B cell (primary cell): ENCODE measurements around the gene DKKL1. TPM values are rescaled to one million over a fixed set of nuclear protein-coding genes. Genes with fewer than 3 reads are reported as not detected.

Experiments
- ATAC-seq: fragments of 200-7000 bp; cut with Tn5 transposase; one replicate; pipeline ENCODE4 v1.10.0; 2021; ENCODE audit warnings: low read depth, mild to moderate bottlenecking, moderate number of reproducible peaks, moderate library complexity
- CTCF ChIA-PET: fragments of 350-600 bp; sonication (Branson Sonifier 250); formaldehyde crosslinking; loops from one replicate; lab custom pipeline; 2021; ENCODE audit warnings: antibody characterized with exemption, inconsistent platforms; lab: Charles Lee
- POLR2A ChIA-PET: fragments of 350-600 bp; sonication (Branson Sonifier 250); formaldehyde crosslinking; loops from one replicate; lab custom pipeline; 2021; ENCODE audit warnings: antibody characterized with exemption; lab: Charles Lee
- DNase-seq: peaks from one replicate; pipeline ENCODE4 v3.0.0; 2013
- H2AFZ ChIP-seq: 2 replicates; pipeline ENCODE4 v1.6.1; 2012; ENCODE audit warnings: mild to moderate bottlenecking, low read depth, low read length; ENCODE audit not compliant: insufficient read depth, poor library complexity, severe bottlenecking
- H3K27ac ChIP-seq, 2 donors: 1 replicate in 1 of 2; 2 replicates in 1 of 2; pipeline ENCODE4 v1.5.1; 2012 to 2013; ENCODE audit warnings: low read length in 2 of 2, mild to moderate bottlenecking in 2 of 2, moderate library complexity in 1 of 2
- H3K27me3 ChIP-seq, 4 experiments: fragments of 200-600 bp in 1 of 4; sonication (generic) in 1 of 4; replicated peaks in 1 of 4; 1 replicate in 2 of 4; 2 replicates in 2 of 4; pipeline versions ENCODE4 v1.6.1 to v1.7.0; 2013 to 2016; ENCODE audit warnings: low read length in 3 of 4, mild to moderate bottlenecking in 2 of 4, mixed read lengths in 1 of 4, moderate library complexity in 1 of 4; ENCODE audit not compliant: insufficient read depth in 4 of 4, control insufficient read depth in 3 of 4; ENCODE audit errors: control extremely low read depth in 1 of 4
- H3K36me3 ChIP-seq, 2 experiments: replicated peaks in 1 of 2; 1 replicate in 1 of 2; 2 replicates in 1 of 2; pipeline versions ENCODE4 v1.6.1 to v1.7.1; 2013; ENCODE audit warnings: low read length in 1 of 2; ENCODE audit not compliant: insufficient read depth in 2 of 2, control insufficient read depth in 1 of 2; ENCODE audit errors: control extremely low read depth in 1 of 2, extremely low read depth in 1 of 2
- H3K4me1 ChIP-seq, 2 donors: fragments of 200-600 bp in 1 of 2; sonication (generic) in 1 of 2; 1 replicate in 1 of 2; 2 replicates in 1 of 2; pipeline versions ENCODE4 v1.5.1 to v1.6.1; 2013 to 2017; ENCODE audit warnings: low read length in 2 of 2; ENCODE audit not compliant: control insufficient read depth in 2 of 2, insufficient read depth in 2 of 2
- H3K4me2 ChIP-seq: replicated peaks from 2 replicates; pipeline ENCODE3; 2012; ENCODE audit warnings: mild to moderate bottlenecking, low read depth, low read length; ENCODE audit not compliant: poor library complexity, severe bottlenecking
- H3K4me3 ChIP-seq, 5 experiments: fragments of 200-600 bp in 1 of 5; sonication (generic) in 1 of 5; 1 replicate in 3 of 5; 2 replicates in 2 of 5; pipeline versions ENCODE4 v1.5.1 to v1.7.0; 2011 to 2016; ENCODE audit warnings: low read length in 4 of 5, mild to moderate bottlenecking in 4 of 5, low read depth in 2 of 5, control low read depth in 1 of 5, moderate library complexity in 1 of 5; ENCODE audit not compliant: insufficient read depth in 1 of 5; ENCODE audit errors: control extremely low read depth in 1 of 5, extremely low read depth in 1 of 5
- H3K79me2 ChIP-seq: fragments of 200-600 bp; sonication (generic); one replicate; pipeline ENCODE4 v1.6.0; 2016; ENCODE audit warnings: low read length; ENCODE audit not compliant: control insufficient read depth, insufficient read depth
- H3K9ac ChIP-seq: fragments of 200-600 bp; sonication (generic); 2 replicates; pipeline ENCODE4 v1.6.1; 2017; ENCODE audit warnings: mild to moderate bottlenecking, low read length, moderate library complexity
- H3K9me3 ChIP-seq, 3 donors: one replicate each; pipeline versions ENCODE4 v1.6.1 to v1.7.1; 2013; ENCODE audit warnings: low read length in 2 of 3; ENCODE audit not compliant: control insufficient read depth in 2 of 3, insufficient read depth in 1 of 3; ENCODE audit errors: control extremely low read depth in 1 of 3
- H4K20me1 ChIP-seq: 2 replicates; pipeline ENCODE4 v1.6.0; 2012; ENCODE audit warnings: mild to moderate bottlenecking, low read length; ENCODE audit not compliant: insufficient read depth, control insufficient read depth, poor library complexity, severe bottlenecking
- H3K27ac Mint-ChIP-seq: one replicate; pipeline ENCODE4 v1.8.0; 2021; ENCODE audit warnings: mixed read lengths
- H3K27me3 Mint-ChIP-seq: one replicate; pipeline ENCODE4 v1.8.0; 2021; ENCODE audit warnings: mixed read lengths
- H3K4me1 Mint-ChIP-seq: one replicate; pipeline ENCODE4 v1.8.0; 2021; ENCODE audit warnings: mixed read lengths
- H3K4me3 Mint-ChIP-seq: one replicate; pipeline ENCODE4 v1.8.0; 2021; ENCODE audit warnings: mixed read lengths
- H3K9me3 Mint-ChIP-seq: one replicate; pipeline ENCODE4 v1.8.0; 2022; ENCODE audit warnings: mixed read lengths; ENCODE audit not compliant: insufficient read depth
- EZH2 ChIP-seq: IDR thresholded peaks from 2 replicates; pipeline ENCODE4 v1.6.1; 2012; ENCODE audit warnings: borderline replicate concordance, low read depth, mild to moderate bottlenecking, moderate library complexity, low read length; ENCODE audit not compliant: insufficient read depth, poor library complexity, severe bottlenecking
- WGBS: methylation state at CpG from one replicate; pipeline ENCODE4 v1.1.5; 2013; ENCODE audit warnings: missing lambda C conversion rate; ENCODE audit not compliant: insufficient coverage; 5-methylcytosine and 5-hydroxymethylcytosine counted together
- intact Hi-C: fragments of 100-400 bp; cut with micrococcal nuclease; formaldehyde crosslinking; loops from one replicate; pipeline ENCODE4 v1.10.0; 2022
- polyA plus RNA-seq: library from polyadenylated mRNA; depleted of rRNA; stranded (reverse); fragments of >200 nt; gene quantifications from 2 replicates; pipeline ENCODE4 v1.2.3, GENCODE V29; 2012
- total RNA-seq, 2 donors: library from RNA; stranded (reverse); fragments of 120-200 nt in 1 of 2; gene quantifications; 1 replicate in 1 of 2; 2 replicates in 1 of 2; pipeline versions ENCODE4 v1.2.3 to v1.2.4, GENCODE V29; 2013 to 2022
- TF ChIP-seq, protein P1 (sequence below): fragments of 200-600 bp; IDR thresholded peaks from one replicate; pipeline ENCODE4 v1.8.0; 2022; ENCODE audit warnings: antibody characterized with exemption, mild to moderate bottlenecking

DKKL1 gene
- total and polyA plus RNA-seq, 2 donors (not counting 1 experiment from before 2014, with no cell fraction given), result 1.2 to 1.6 TPM

DNA sequence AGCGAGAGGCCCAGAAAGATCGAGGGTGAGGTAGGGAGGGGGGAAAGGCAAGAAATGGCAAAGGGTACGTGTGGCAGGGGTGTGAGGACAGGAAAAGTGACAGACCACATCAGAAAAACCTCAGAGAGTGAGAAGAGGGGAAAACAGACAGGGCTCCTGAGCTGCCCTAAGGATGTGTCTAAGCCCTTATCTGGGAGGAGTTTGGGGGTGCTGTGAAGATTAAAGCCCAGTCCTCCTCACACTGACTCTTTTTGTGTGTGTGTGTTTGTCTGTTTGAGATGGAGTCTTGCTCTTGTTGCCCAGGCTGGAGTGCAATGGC lies 60.3 kb downstream of the DKKL1 start:
- H3K4me3 ChIP-seq, result no peak overlapping the region

More for the DNA sequence above, 60.3 kb downstream of the DKKL1 start:
- H3K4me3 Mint-ChIP-seq, result peak overlapping the region; percentile 36
- Histone ChIP-seq H2AFZ (no peak overlapping the region), H3K9me3 (peaks cover 0 to 50% (median 0%) of the 10 kb centered on the region in 3 donors), H3K27ac (no peak overlapping the region), H3K27me3 (peaks cover 0 to 98% (median 84%) of the 10 kb centered on the region in 4 experiments), H4K20me1 (no peaks in the 10 kb centered on the region), H3K79me2 (no peaks in the 10 kb centered on the region), H3K4me1 (peaks cover 67 to 70% of the 10 kb centered on the region in 2 donors), H3K36me3 (no peaks in the 10 kb centered on the region), H3K4me2 (no peak overlapping the region), H3K9ac (no peak overlapping the region)
- no peak for ATAC-seq
- peaks cover 68% of the 10 kb centered on the region for H3K4me1 Mint-ChIP-seq
- TF ChIP-seq, protein P1, sequence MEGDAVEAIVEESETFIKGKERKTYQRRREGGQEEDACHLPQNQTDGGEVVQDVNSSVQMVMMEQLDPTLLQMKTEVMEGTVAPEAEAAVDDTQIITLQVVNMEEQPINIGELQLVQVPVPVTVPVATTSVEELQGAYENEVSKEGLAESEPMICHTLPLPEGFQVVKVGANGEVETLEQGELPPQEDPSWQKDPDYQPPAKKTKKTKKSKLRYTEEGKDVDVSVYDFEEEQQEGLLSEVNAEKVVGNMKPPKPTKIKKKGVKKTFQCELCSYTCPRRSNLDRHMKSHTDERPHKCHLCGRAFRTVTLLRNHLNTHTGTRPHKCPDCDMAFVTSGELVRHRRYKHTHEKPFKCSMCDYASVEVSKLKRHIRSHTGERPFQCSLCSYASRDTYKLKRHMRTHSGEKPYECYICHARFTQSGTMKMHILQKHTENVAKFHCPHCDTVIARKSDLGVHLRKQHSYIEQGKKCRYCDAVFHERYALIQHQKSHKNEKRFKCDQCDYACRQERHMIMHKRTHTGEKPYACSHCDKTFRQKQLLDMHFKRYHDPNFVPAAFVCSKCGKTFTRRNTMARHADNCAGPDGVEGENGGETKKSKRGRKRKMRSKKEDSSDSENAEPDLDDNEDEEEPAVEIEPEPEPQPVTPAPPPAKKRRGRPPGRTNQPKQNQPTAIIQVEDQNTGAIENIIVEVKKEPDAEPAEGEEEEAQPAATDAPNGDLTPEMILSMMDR, result no peak
- no peak for TF ChIP-seq EZH2
- peaks cover 89% of the 10 kb centered on the region for H3K27me3 Mint-ChIP-seq
- DNase-seq, result no peak
- intact Hi-C loops, result loop anchor here (2.0 kb wide), 1 partner anchor 15 kb away; no protein-coding TSS in a partner anchor
- WGBS, result 17% methylated on average over 2 of the region's 3 CpGs
- no peaks in the 10 kb centered on the region for H3K9me3 Mint-ChIP-seq
- ChIA-PET CTCF (interaction anchor here (0.9 to 1.4 kb wide), 2 partner anchors 10 to 32 kb away, joined by 3 read pairs; no protein-coding TSS in a partner anchor), POLR2A (interaction anchor here (0.6 to 1.0 kb wide), 2 partner anchors 16 to 21 kb away, joined by 3 read pairs; no protein-coding TSS in a partner anchor)
- no peak overlapping the region for H3K27ac Mint-ChIP-seq

Other genes starting within 250 kb of the DKKL1 start
- 12.4 and 13.1 TPM in 2 replicates for gene LIN7B, start 249.5 kb upstream of the DKKL1 start, total RNA-seq
- 7.4 and 7.5 TPM in 2 replicates for gene LIN7B, start 249.5 kb upstream of the DKKL1 start, polyA plus RNA-seq
- gene C19orf73, start 244.7 kb upstream of the DKKL1 start, total RNA-seq, result 3.9 and 5.3 TPM in 2 replicates
- 8.2 and 9.8 TPM in 2 replicates for gene C19orf73, start 244.7 kb upstream of the DKKL1 start, polyA plus RNA-seq
- 0.80 and 3.4 TPM in 2 replicates for gene PPFIA3, start 244.3 kb upstream of the DKKL1 start, total RNA-seq
- 1.5 and 2.1 TPM in 2 replicates for gene PPFIA3, start 244.3 kb upstream of the DKKL1 start, polyA plus RNA-seq
- not detected in 2 replicates for gene HRC, start 208.5 kb upstream of the DKKL1 start, total RNA-seq
- not detected in 2 replicates for gene HRC, start 208.5 kb upstream of the DKKL1 start, polyA plus RNA-seq
- gene TRPM4, start 206.1 kb upstream of the DKKL1 start, total RNA-seq, result not detected in 2 replicates
- gene TRPM4, start 206.1 kb upstream of the DKKL1 start, polyA plus RNA-seq, result 0.24 TPM in 1 of 2 replicates, not detected in the other
- 68.4 and 68.5 TPM in 2 replicates for gene SLC6A16, start 38.7 kb upstream of the DKKL1 start, total RNA-seq
- 16.9 and 22.3 TPM in 2 replicates for gene SLC6A16, start 38.7 kb upstream of the DKKL1 start, polyA plus RNA-seq
- 1,880 and 1,998 TPM in 2 replicates for gene CD37, start 28.5 kb upstream of the DKKL1 start, total RNA-seq
- 1,422 and 2,188 TPM in 2 replicates for gene CD37, start 28.5 kb upstream of the DKKL1 start, polyA plus RNA-seq
- gene TEAD2, start 1.5 kb upstream of the DKKL1 start, total RNA-seq, result 12.0 and 13.4 TPM in 2 replicates
- gene TEAD2, start 1.5 kb upstream of the DKKL1 start, polyA plus RNA-seq, result 1.6 and 5.8 TPM in 2 replicates
- 0.74 and 1.4 TPM in 2 replicates for gene KASH5, start 24.4 kb downstream of the DKKL1 start, total RNA-seq
- 0.67 TPM in 1 of 2 replicates, not detected in the other for gene KASH5, start 24.4 kb downstream of the DKKL1 start, polyA plus RNA-seq
- gene PTH2, start 59.6 kb downstream of the DKKL1 start, total RNA-seq, result not detected in 2 replicates
- gene PTH2, start 59.6 kb downstream of the DKKL1 start, polyA plus RNA-seq, result not detected in 2 replicates
- gene GFY, start 61.5 kb downstream of the DKKL1 start, total RNA-seq, result not detected in 2 replicates
- not detected in 2 replicates for gene GFY, start 61.5 kb downstream of the DKKL1 start, polyA plus RNA-seq
- gene SLC17A7, start 77.7 kb downstream of the DKKL1 start, total RNA-seq, result 0.29 and 0.89 TPM in 2 replicates
- 0.40 and 0.60 TPM in 2 replicates for gene SLC17A7, start 77.7 kb downstream of the DKKL1 start, polyA plus RNA-seq
- gene PIH1D1, start 87.9 kb downstream of the DKKL1 start, total RNA-seq, result 168 and 184 TPM in 2 replicates
- 158 and 170 TPM in 2 replicates for gene PIH1D1, start 87.9 kb downstream of the DKKL1 start, polyA plus RNA-seq
- 65.8 and 73.6 TPM in 2 replicates for gene ALDH16A1, start 89.3 kb downstream of the DKKL1 start, total RNA-seq
- 105 and 202 TPM in 2 replicates for gene ALDH16A1, start 89.3 kb downstream of the DKKL1 start, polyA plus RNA-seq
- gene FLT3LG, start 110.3 kb downstream of the DKKL1 start, total RNA-seq, result 27.8 and 31.0 TPM in 2 replicates
- 49.8 and 52.6 TPM in 2 replicates for gene FLT3LG, start 110.3 kb downstream of the DKKL1 start, polyA plus RNA-seq
- 5,221 and 5,457 TPM in 2 replicates for gene RPL13A, start 123.7 kb downstream of the DKKL1 start, total RNA-seq
- 4,869 and 6,298 TPM in 2 replicates for gene RPL13A, start 123.7 kb downstream of the DKKL1 start, polyA plus RNA-seq
- gene RPS11, start 132.6 kb downstream of the DKKL1 start, total RNA-seq, result 3,882 and 4,227 TPM in 2 replicates
- gene RPS11, start 132.6 kb downstream of the DKKL1 start, polyA plus RNA-seq, result 8,349 and 12,912 TPM in 2 replicates
- 44.7 and 50.4 TPM in 2 replicates for gene FCGRT, start 148.8 kb downstream of the DKKL1 start, total RNA-seq
- 41.5 and 43.2 TPM in 2 replicates for gene FCGRT, start 148.8 kb downstream of the DKKL1 start, polyA plus RNA-seq
- gene RCN3, start 164.1 kb downstream of the DKKL1 start, total RNA-seq, result 2.2 and 4.1 TPM in 2 replicates
- gene RCN3, start 164.1 kb downstream of the DKKL1 start, polyA plus RNA-seq, result 1.8 and 3.1 TPM in 2 replicates
- gene NOSIP, start 216.7 kb downstream of the DKKL1 start, total RNA-seq, result 55.5 and 65.2 TPM in 2 replicates
- gene NOSIP, start 216.7 kb downstream of the DKKL1 start, polyA plus RNA-seq, result 110 and 135 TPM in 2 replicates
- 3.0 and 4.4 TPM in 2 replicates for gene PRRG2, start 217.4 kb downstream of the DKKL1 start, total RNA-seq
- 1.1 TPM in 2 replicates for gene PRRG2, start 217.4 kb downstream of the DKKL1 start, polyA plus RNA-seq
- 70.7 and 72.3 TPM in 2 replicates for gene PRR12, start 227.3 kb downstream of the DKKL1 start, total RNA-seq
- gene PRR12, start 227.3 kb downstream of the DKKL1 start, polyA plus RNA-seq, result 5.2 and 8.4 TPM in 2 replicates